H1 (cell line): ENCODE data around the gene NLK.
"Not testable (repeated sequence)": the region's sequence is repeated elsewhere in the genome, so short reads cannot be mapped to it uniquely, and the experiment has no call there.

Source experiments
- CTCF ChIP-seq, 3 experiments: IDR thresholded peaks; 1 replicate in 2 of 3; 2 replicates in 1 of 3; pipeline versions ENCODE4 v1.5.1 to v1.6.1; 2011; ENCODE audit warnings: low read length in 3 of 3, mild to moderate bottlenecking in 3 of 3, inconsistent platforms in 2 of 3, low read depth in 1 of 3, moderate library complexity in 1 of 3; ENCODE audit not compliant: insufficient read depth in 1 of 3; ENCODE audit errors: control extremely low read depth in 1 of 3
- EP300 ChIP-seq, 2 experiments: IDR thresholded peaks; 1 replicate in 1 of 2; 2 replicates in 1 of 2; pipeline ENCODE4 v1.6.1; 2011 to 2012; ENCODE audit warnings: low read depth in 2 of 2, low read length in 2 of 2, mild to moderate bottlenecking in 2 of 2, borderline replicate concordance in 1 of 2, inconsistent platforms in 1 of 2, moderate library complexity in 1 of 2
- MAX ChIP-seq: IDR thresholded peaks from 2 replicates; pipeline ENCODE4 v1.6.1; 2012; ENCODE audit warnings: inconsistent platforms
- POLR2A ChIP-seq, 2 experiments: IDR thresholded peaks; 1 replicate in 1 of 2; 2 replicates in 1 of 2; pipeline ENCODE4 v1.6.1; 2011; ENCODE audit warnings: low read depth in 2 of 2, low read length in 2 of 2, mild to moderate bottlenecking in 2 of 2; ENCODE audit errors: control extremely low read depth in 1 of 2
- POLR2AphosphoS5 ChIP-seq: IDR thresholded peaks from 2 replicates; pipeline ENCODE4 v1.6.1; 2011; ENCODE audit warnings: low read depth, low read length
- RAD21 ChIP-seq, 2 experiments: IDR thresholded peaks in 1 of 2; conservative IDR thresholded peaks in 1 of 2; 2 replicates each; pipeline ENCODE4 v1.6.1; 2011; ENCODE audit warnings: low read depth in 2 of 2, low read length in 2 of 2, improper control_type of control experiment in 1 of 2, inconsistent platforms in 1 of 2, mild to moderate bottlenecking in 1 of 2, moderate library complexity in 1 of 2
- TAF1 ChIP-seq: IDR thresholded peaks from 2 replicates; pipeline ENCODE4 v1.6.1; 2011; ENCODE audit warnings: mild to moderate bottlenecking, low read depth, low read length
- YY1 ChIP-seq: IDR thresholded peaks from 2 replicates; pipeline ENCODE4 v1.6.1; 2011; ENCODE audit warnings: low read depth, mild to moderate bottlenecking, low read length

GRCh38 chr17:28231624-28232023 lies 189.1 kb downstream of the NLK start:
- not testable (repeated sequence) for TF ChIP-seq RAD21 (IDR thresholded peaks at IDR 0.05 in 1 of 2, conservative IDR thresholded peaks at IDR 0.05 in 1 of 2; ENCODE audit: low read depth in 2 of 2, low read length in 2 of 2); POLR2A (IDR thresholded peaks at IDR 0.05; ENCODE audit: control extremely low read depth in 1 of 2, low read depth in 2 of 2, low read length in 2 of 2); MAX; CTCF (IDR thresholded peaks at IDR 0.05; ENCODE audit: control extremely low read depth in 1 of 3, insufficient read depth in 1 of 3, low read depth in 1 of 3, low read length in 3 of 3); TAF1; YY1; EP300 (IDR thresholded peaks at IDR 0.05; ENCODE audit: borderline replicate concordance in 1 of 2, low read depth in 2 of 2, low read length in 2 of 2); POLR2AphosphoS5
